PC-3 (cell line): ENCODE results near the gene CRY2. TPM values are rescaled to one million over a fixed set of nuclear protein-coding genes. Genes with fewer than 3 reads are reported as not detected.

Experiments used
- ATAC-seq: fragments of 200-7000 bp; cut with Tn5 transposase; 2 replicates; pipeline ENCODE4 v1.9.1; 2020; ENCODE audit warnings: mild to moderate bottlenecking, moderate library complexity
- BruUV-seq: library from RNA; stranded (reverse); fragments of 400-500 nt; replicated peaks from 2 replicates; lab custom pipeline; 2021; lab: Mats Ljungman, UMichigan
- CTCF ChIA-PET: fragments of 300-600 bp; sonication (Branson Sonifier 250); formaldehyde crosslinking; loops from one replicate; lab custom pipeline; 2022; ENCODE audit warnings: antibody characterized with exemption; lab: Charles Lee
- POLR2A ChIA-PET: fragments of 300-600 bp; sonication (Branson Sonifier 250); formaldehyde crosslinking; loops from one replicate; lab custom pipeline; 2022; ENCODE audit warnings: antibody characterized with exemption; ENCODE audit not compliant: unreplicated experiment; lab: Charles Lee
- DNase-seq: peaks from one replicate; pipeline ENCODE4 v3.0.0-alpha.2; 2015
- H2AFZ ChIP-seq: fragments of 300-600 bp; sonication (generic); 2 replicates; pipeline ENCODE4 v1.6.0; 2016; ENCODE audit warnings: antibody characterized with exemption, low read length
- H3F3A ChIP-seq: fragments of 300-600 bp; sonication (generic); one replicate; pipeline ENCODE4 v1.6.0; 2017; ENCODE audit warnings: antibody characterized with exemption, low read length, control low read depth, mild to moderate bottlenecking; ENCODE audit not compliant: unreplicated experiment
- H3K27ac ChIP-seq: fragments of 300-600 bp; sonication (generic); 2 replicates; pipeline ENCODE4 v1.5.1; 2016; ENCODE audit warnings: mild to moderate bottlenecking, low read length
- H3K27me3 ChIP-seq: fragments of 300-600 bp; sonication (generic); 2 replicates; pipeline ENCODE4 v1.6.1; 2016; ENCODE audit warnings: low read length, mixed read lengths
- H3K36me3 ChIP-seq: fragments of 300-600 bp; sonication (generic); 2 replicates; pipeline ENCODE4 v1.6.1; 2016; ENCODE audit warnings: low read depth, mixed run types, low read length, mixed read lengths
- H3K4me1 ChIP-seq: fragments of 300-600 bp; sonication (generic); 2 replicates; pipeline ENCODE4 v1.5.1; 2016; ENCODE audit warnings: low read length; ENCODE audit not compliant: insufficient read depth
- H3K4me2 ChIP-seq: fragments of 300-600 bp; sonication (generic); 2 replicates; pipeline ENCODE4 v1.6.0; 2016; ENCODE audit warnings: low read length
- H3K4me3 ChIP-seq: fragments of 300-600 bp; sonication (generic); 2 replicates; pipeline ENCODE4 v1.5.1; 2016; ENCODE audit warnings: mild to moderate bottlenecking, low read length, mixed read lengths
- H3K79me2 ChIP-seq: fragments of 300-600 bp; sonication (generic); 2 replicates; pipeline ENCODE4 v1.6.1; 2017; ENCODE audit warnings: low read length, mixed read lengths
- H3K9ac ChIP-seq: fragments of 300-600 bp; sonication (generic); 2 replicates; pipeline ENCODE4 v1.6.0; 2016; ENCODE audit warnings: mild to moderate bottlenecking, low read length
- H3K9me2 ChIP-seq: fragments of 300-600 bp; sonication (generic); replicated peaks from 2 replicates; pipeline ENCODE4 v1.6.1; 2016; ENCODE audit warnings: mixed run types, low read length, mixed read lengths
- H3K9me3 ChIP-seq: fragments of 300-600 bp; sonication (generic); 2 replicates; pipeline ENCODE4 v1.6.1; 2016; ENCODE audit warnings: low read length, mixed read lengths
- H4K20me1 ChIP-seq: fragments of 300-600 bp; sonication (generic); 2 replicates; pipeline ENCODE4 v1.6.1; 2016; ENCODE audit warnings: low read length, mixed read lengths
- EZH2 ChIP-seq: fragments of 300-600 bp; sonication (generic); IDR thresholded peaks from one replicate; pipeline ENCODE4 v1.6.1; 2017; ENCODE audit warnings: antibody characterized with exemption, mild to moderate bottlenecking, low read length; ENCODE audit not compliant: unreplicated experiment
- EZH2phosphoT487 ChIP-seq: fragments of 300-600 bp; sonication (generic); IDR thresholded peaks from 2 replicates; pipeline ENCODE4 v1.6.1; 2018; ENCODE audit warnings: mild to moderate bottlenecking, antibody characterized with exemption, low read length, borderline replicate concordance
- intact Hi-C: fragments of 100-400 bp; cut with micrococcal nuclease; formaldehyde crosslinking; loops from 2 replicates; pipeline ENCODE4 v1.9.0; 2023
- total RNA-seq: library from RNA; depleted of rRNA; stranded (reverse); fragments of >200 nt; gene quantifications from 2 replicates; pipeline ENCODE4 v1.2.3, GENCODE V29; 2014
- TF ChIP-seq, protein P1 (sequence below): fragments of 300-600 bp; sonication (generic); conservative IDR thresholded peaks from 2 replicates; pipeline ENCODE4 v1.5.1; 2017; ENCODE audit warnings: antibody characterized with exemption, low read depth, mild to moderate bottlenecking, low read length

CRY2 gene
- total RNA-seq, 1 experiment from 2014 or later: 9.5 TPM

DNA sequence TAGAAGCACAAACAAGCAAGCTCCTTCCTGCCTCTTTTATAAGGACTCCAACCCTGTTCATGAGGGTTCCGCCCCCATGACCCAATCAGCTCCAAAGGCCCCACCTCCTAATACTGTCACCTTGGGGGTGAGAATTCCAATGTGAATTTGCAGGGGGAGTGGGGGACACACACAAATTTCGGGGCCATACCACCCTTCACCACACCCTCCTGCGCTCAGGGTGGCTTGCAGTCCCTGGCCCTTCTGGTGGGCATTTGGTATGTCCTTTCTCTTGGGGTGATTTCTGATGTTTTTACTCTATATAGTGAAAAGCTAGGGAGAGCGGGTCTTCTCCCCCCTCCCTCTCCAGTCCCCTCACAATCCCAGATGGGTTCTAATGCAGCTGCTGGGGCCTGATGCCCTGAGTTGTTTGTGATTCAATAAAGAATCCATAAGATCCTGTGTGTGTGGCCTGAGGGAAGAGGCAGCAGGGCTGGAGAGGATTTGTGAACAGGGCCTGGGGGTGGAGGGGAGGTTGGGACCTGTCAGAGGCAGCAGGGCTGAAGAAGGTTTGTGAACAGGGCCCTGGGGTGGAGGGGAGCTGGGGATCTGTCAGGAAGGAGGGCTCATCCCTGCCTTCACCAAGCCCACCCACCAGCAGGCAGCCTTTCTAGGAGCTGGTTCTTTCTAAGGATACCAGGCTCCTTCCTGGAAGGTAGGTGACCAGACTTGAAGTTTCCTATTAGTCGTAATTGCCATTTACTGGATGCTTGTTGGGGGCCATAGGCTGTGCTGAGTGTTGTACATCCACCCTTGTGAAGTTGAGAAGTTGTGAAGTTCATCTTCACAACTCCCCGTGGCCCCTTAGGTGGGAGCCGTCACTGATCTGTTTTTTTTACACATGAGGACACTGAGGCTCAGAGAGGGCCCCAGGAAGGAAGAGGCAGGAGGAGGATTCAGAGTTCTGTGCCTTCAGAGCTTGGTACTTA, 34.4 kb upstream of the CRY2 start:
- ChIA-PET CTCF (no interaction called here), POLR2A (interaction anchor here (0.6 kb wide), 1 partner anchor 109 kb away, joined by 3 read pairs; no protein-coding TSS in a partner anchor)
- Histone ChIP-seq H3K4me2 (no peak overlapping the region), H3K36me3 (0 out of 2 replicates have a peak, but pooled peaks cover 4% of the 10 kb centered on the region), H3K4me1 (peaks cover under 1% of the 10 kb centered on the region; the same call in 1 of the 2 replicates), H3K4me3 (no peak overlapping the region), H3K27ac (no peak overlapping the region), H3K79me2 (peaks cover 1% of the 10 kb centered on the region; the same call in 1 of the 2 replicates), H4K20me1 (no peaks in the 10 kb centered on the region), H3K9me3 (no peaks in the 10 kb centered on the region), H3K27me3 (no peaks in the 10 kb centered on the region), H3K9me2 (no peaks in the 10 kb centered on the region), H3K9ac (no peak overlapping the region), H3F3A (no peaks in the 10 kb centered on the region), H2AFZ (no peak overlapping the region)
- intact Hi-C loops: no loop called here
- no peak for DNase-seq
- TF ChIP-seq, protein P1, sequence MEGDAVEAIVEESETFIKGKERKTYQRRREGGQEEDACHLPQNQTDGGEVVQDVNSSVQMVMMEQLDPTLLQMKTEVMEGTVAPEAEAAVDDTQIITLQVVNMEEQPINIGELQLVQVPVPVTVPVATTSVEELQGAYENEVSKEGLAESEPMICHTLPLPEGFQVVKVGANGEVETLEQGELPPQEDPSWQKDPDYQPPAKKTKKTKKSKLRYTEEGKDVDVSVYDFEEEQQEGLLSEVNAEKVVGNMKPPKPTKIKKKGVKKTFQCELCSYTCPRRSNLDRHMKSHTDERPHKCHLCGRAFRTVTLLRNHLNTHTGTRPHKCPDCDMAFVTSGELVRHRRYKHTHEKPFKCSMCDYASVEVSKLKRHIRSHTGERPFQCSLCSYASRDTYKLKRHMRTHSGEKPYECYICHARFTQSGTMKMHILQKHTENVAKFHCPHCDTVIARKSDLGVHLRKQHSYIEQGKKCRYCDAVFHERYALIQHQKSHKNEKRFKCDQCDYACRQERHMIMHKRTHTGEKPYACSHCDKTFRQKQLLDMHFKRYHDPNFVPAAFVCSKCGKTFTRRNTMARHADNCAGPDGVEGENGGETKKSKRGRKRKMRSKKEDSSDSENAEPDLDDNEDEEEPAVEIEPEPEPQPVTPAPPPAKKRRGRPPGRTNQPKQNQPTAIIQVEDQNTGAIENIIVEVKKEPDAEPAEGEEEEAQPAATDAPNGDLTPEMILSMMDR: no peak
- TF ChIP-seq EZH2 (no peak), EZH2phosphoT487 (no peak)
- BruUV-seq: no TSS peak
- no peak for ATAC-seq

DNA sequence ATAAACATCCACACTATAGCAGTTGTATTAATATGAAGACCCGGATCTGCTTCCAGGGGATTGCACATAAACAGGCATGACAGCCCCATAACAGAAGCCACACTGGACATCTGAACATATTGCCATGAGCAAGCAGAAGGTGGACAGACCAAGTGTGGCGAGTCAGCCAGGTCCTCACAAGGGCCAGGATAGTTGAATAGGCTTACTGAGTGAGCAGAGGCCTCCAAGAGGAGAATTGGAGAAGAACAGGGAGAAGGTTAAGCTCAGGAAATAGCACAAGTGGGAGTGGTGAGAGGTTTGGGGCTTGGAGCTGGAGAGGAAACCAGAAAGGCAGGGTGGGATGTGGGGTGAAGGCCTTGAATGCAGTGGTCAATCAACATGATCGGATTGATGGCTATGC, 31.5 kb upstream of the CRY2 start:
- DNase-seq (peak; percentile 34), ATAC-seq (peak; percentile 88)
- H3K27ac ChIP-seq: no peak overlapping the region
- H3K4me2 ChIP-seq: no peak overlapping the region
- no TSS peak for BruUV-seq
- TF ChIP-seq, protein P1: no peak
- TF ChIP-seq EZH2 (no peak), EZH2phosphoT487 (no peak)
- H3K79me2 ChIP-seq: no peaks in the 10 kb centered on the region
- no peaks in the 10 kb centered on the region for H3K27me3 ChIP-seq
- no peak overlapping the region for H3K4me3 ChIP-seq
- H3K36me3 ChIP-seq: no peaks in the 10 kb centered on the region
- no peak overlapping the region for H2AFZ ChIP-seq
- H3K9me2 ChIP-seq: no peaks in the 10 kb centered on the region
- no peaks in the 10 kb centered on the region for H3F3A ChIP-seq
- H4K20me1 ChIP-seq: no peaks in the 10 kb centered on the region
- ChIA-PET CTCF (interaction anchor here (1.0 to 1.3 kb wide), 2 partner anchors 27 to 44 kb away, joined by 3 to 6 read pairs; no protein-coding TSS in a partner anchor), POLR2A (interaction anchor here (0.6 kb wide), 1 partner anchor 39 kb away, joined by 4 read pairs; no protein-coding TSS in a partner anchor)
- no peak overlapping the region for H3K9ac ChIP-seq
- intact Hi-C loops: no loop called here
- H3K4me1 ChIP-seq: no peaks in the 10 kb centered on the region
- H3K9me3 ChIP-seq: no peaks in the 10 kb centered on the region
